ENCODE measurements around the gene PCDHGA12. TPM values are rescaled to one million over a fixed set of nuclear protein-coding genes. Genes with fewer than 3 reads are reported as not detected.
A peak's percentile ranks its signal among the peaks of the same experiment; 100 is the strongest.

The PCDHGA12 gene
- total and polyA plus RNA-seq, 10 of the 15 experiments (the other 5 are each of a cell fraction or from before 2014, with no cell fraction given), result 0.04 to 0.79 (median 0.36) TPM; not detected in 2

GRCh38 chr5:141420855-141421488 is 9.3 kb upstream of the PCDHGA12 start, which contains the start of gene PCDHGA11 (continued):
- TF ChIP-seq TBL1XR1 (IDR thresholded peaks at IDR 0.05; ENCODE audit: low read depth, low read length), result no peak
- no peak for TF ChIP-seq NFYA (IDR thresholded peaks at IDR 0.05; ENCODE audit: borderline replicate concordance, low read depth, low read length)
- TF ChIP-seq RB1 (IDR thresholded peaks at IDR 0.05; ENCODE audit: borderline replicate concordance), result peak; percentile 25; the same call in 1 of the 2 replicates
- no peak for TF ChIP-seq MTA2 (IDR thresholded peaks at IDR 0.05; ENCODE audit: low read depth)
- no peak for TF ChIP-seq ATF7 (IDR thresholded peaks at IDR 0.05; ENCODE audit: low read depth)
- no peak for TF ChIP-seq CEBPB (IDR thresholded peaks at IDR 0.05; ENCODE audit: borderline replicate concordance in 1 of 2, low read depth in 2 of 2, low read length in 2 of 2)
- TF ChIP-seq HDAC6 (IDR thresholded peaks at IDR 0.05; ENCODE audit: unreplicated experiment), result no peak
- peak; percentile 49; the same call in 1 of the 2 replicates for TF ChIP-seq RELB (IDR thresholded peaks at IDR 0.05; ENCODE audit: low read depth)
- no peak for TF ChIP-seq ZNF384 (IDR thresholded peaks at IDR 0.05; ENCODE audit: borderline replicate concordance, low read depth, low read length)
- TF ChIP-seq NKRF (conservative IDR thresholded peaks at IDR 0.05), result no peak
- TF ChIP-seq, protein P1, sequence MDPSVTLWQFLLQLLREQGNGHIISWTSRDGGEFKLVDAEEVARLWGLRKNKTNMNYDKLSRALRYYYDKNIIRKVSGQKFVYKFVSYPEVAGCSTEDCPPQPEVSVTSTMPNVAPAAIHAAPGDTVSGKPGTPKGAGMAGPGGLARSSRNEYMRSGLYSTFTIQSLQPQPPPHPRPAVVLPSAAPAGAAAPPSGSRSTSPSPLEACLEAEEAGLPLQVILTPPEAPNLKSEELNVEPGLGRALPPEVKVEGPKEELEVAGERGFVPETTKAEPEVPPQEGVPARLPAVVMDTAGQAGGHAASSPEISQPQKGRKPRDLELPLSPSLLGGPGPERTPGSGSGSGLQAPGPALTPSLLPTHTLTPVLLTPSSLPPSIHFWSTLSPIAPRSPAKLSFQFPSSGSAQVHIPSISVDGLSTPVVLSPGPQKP (IDR thresholded peaks at IDR 0.05; ENCODE audit: low read depth, low read length), result no peak
- no peak for TF ChIP-seq IRF4 (IDR thresholded peaks at IDR 0.05; ENCODE audit: low read depth, low read length)
- TF ChIP-seq RAD21 (IDR thresholded peaks at IDR 0.05; ENCODE audit: insufficient read depth, low read depth, low read length), result peak; percentile 82
- TF ChIP-seq DPF2 (IDR thresholded peaks at IDR 0.05), result no peak
- TF ChIP-seq EP300 (IDR thresholded peaks at IDR 0.05; ENCODE audit: borderline replicate concordance in 1 of 2, control insufficient read depth in 1 of 2, low read depth in 2 of 2, low read length in 2 of 2), result no peak
- TF ChIP-seq EZH2 (IDR thresholded peaks at IDR 0.05; ENCODE audit: borderline replicate concordance, control insufficient read depth, low read depth, low read length), result no peak
- TF ChIP-seq, protein P2, sequence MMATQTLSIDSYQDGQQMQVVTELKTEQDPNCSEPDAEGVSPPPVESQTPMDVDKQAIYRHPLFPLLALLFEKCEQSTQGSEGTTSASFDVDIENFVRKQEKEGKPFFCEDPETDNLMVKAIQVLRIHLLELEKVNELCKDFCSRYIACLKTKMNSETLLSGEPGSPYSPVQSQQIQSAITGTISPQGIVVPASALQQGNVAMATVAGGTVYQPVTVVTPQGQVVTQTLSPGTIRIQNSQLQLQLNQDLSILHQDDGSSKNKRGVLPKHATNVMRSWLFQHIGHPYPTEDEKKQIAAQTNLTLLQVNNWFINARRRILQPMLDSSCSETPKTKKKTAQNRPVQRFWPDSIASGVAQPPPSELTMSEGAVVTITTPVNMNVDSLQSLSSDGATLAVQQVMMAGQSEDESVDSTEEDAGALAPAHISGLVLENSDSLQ (IDR thresholded peaks at IDR 0.05), result no peak
- TF ChIP-seq NFXL1 (IDR thresholded peaks at IDR 0.05; ENCODE audit: borderline replicate concordance), result no peak
- TF ChIP-seq TCF7 (IDR thresholded peaks at IDR 0.05; ENCODE audit: borderline replicate concordance), result no peak
- no peak for TF ChIP-seq STAT3 (IDR thresholded peaks at IDR 0.05; ENCODE audit: low read depth, low read length)
- TF ChIP-seq ETV6 (conservative IDR thresholded peaks at IDR 0.05 in 1 of 2, IDR thresholded peaks at IDR 0.05 in 1 of 2; ENCODE audit: borderline replicate concordance in 1 of 2, low read depth in 1 of 2), result 0 out of 4 replicates have a peak, but pooled peaks of 1 of the 2 experiments have one; percentile 8
- TF ChIP-seq SMAD5 (IDR thresholded peaks at IDR 0.05; ENCODE audit: low read depth), result no peak
- TF ChIP-seq USF1 (IDR thresholded peaks at IDR 0.05; ENCODE audit: borderline replicate concordance, extremely low read length, insufficient read depth, low read depth, low read length), result no peak

Measured in GM12878 (cell line).